NCI-H446 (cell line): ENCODE data around the gene MMP8.
A peak's percentile ranks its signal among the peaks of the same experiment; 100 is the strongest.

Experiments
- DNase-seq, 2 experiments: peaks; one replicate each; lab custom pipeline; 2025; lab: John Stamatoyannopoulos, UW

Gene MMP8

GRCh38 chr11:102722821-102723220 is 1.9 kb downstream of the MMP8 start:
- DNase-seq, result no peak

GRCh38 chr11:102719620-102720277 is 5.0 kb downstream of the MMP8 start:
- DNase-seq, result no peak

GRCh38 chr11:102717280-102717679 is 7.5 kb downstream of the MMP8 start:
- DNase-seq, result no peak

GRCh38 chr11:102716527-102716926 is 8.2 kb downstream of the MMP8 start:
- no peak for DNase-seq

GRCh38 chr11:102712137-102712536 is 12.6 kb downstream of the MMP8 start:
- DNase-seq, result no peak

GRCh38 chr11:102709201-102709945 is 15.4 kb downstream of the MMP8 start:
- DNase-seq, result no peak

- no peak for DNase-seq
Observed at GRCh38 chr11:102708654-102709053, 16.1 kb downstream of the MMP8 start.

GRCh38 chr11:102705626-102706025 is 19.1 kb downstream of the MMP8 start, which contains the start of gene MMP27:
Gene MMP27 (minus strand): TSS chr11:102705769. CDS start chr11:102705714, 55 bp downstream.
- no peak for DNase-seq

GRCh38 chr11:102704841-102705240 is 19.9 kb downstream of the MMP8 start:
- DNase-seq, result no peak

- DNase-seq, result no peak
Observed at GRCh38 chr11:102703826-102704493, 20.8 kb downstream of the MMP8 start.

GRCh38 chr11:102695201-102695600 is 29.6 kb downstream of the MMP8 start:
- DNase-seq, result no peak

GRCh38 chr11:102685754-102686153 is 39.0 kb downstream of the MMP8 start:
- no peak for DNase-seq

GRCh38 chr11:102685338-102685737 is 39.4 kb downstream of the MMP8 start:
- no peak for DNase-seq

- no peak for DNase-seq
Observed at GRCh38 chr11:102683277-102683676, 41.5 kb downstream of the MMP8 start.

- DNase-seq, result no peak
Observed at GRCh38 chr11:102680945-102681344, 43.8 kb downstream of the MMP8 start.

- no peak for DNase-seq
Observed at GRCh38 chr11:102678022-102678421, 46.7 kb downstream of the MMP8 start.

- no peak for DNase-seq
Observed at GRCh38 chr11:102676084-102676483, 48.7 kb downstream of the MMP8 start.

- DNase-seq, result no peak
Observed at GRCh38 chr11:102669664-102670063, 55.1 kb downstream of the MMP8 start.

- DNase-seq, result peak in 1 of 2 experiments; percentile 35
Observed at GRCh38 chr11:102666331-102666957, 58.3 kb downstream of the MMP8 start.

- no peak for DNase-seq
Observed at GRCh38 chr11:102664001-102664752, 60.6 kb downstream of the MMP8 start.

GRCh38 chr11:102662607-102663006 is 62.1 kb downstream of the MMP8 start:
- DNase-seq, result no peak
